NCI-H2227 (cell line): ENCODE results near the gene CIDEB.

Experiments used
- DNase-seq: peaks from one replicate; lab custom pipeline; 2025; ENCODE audit not compliant: unreplicated experiment; lab: John Stamatoyannopoulos, UW

Gene CIDEB

DNA sequence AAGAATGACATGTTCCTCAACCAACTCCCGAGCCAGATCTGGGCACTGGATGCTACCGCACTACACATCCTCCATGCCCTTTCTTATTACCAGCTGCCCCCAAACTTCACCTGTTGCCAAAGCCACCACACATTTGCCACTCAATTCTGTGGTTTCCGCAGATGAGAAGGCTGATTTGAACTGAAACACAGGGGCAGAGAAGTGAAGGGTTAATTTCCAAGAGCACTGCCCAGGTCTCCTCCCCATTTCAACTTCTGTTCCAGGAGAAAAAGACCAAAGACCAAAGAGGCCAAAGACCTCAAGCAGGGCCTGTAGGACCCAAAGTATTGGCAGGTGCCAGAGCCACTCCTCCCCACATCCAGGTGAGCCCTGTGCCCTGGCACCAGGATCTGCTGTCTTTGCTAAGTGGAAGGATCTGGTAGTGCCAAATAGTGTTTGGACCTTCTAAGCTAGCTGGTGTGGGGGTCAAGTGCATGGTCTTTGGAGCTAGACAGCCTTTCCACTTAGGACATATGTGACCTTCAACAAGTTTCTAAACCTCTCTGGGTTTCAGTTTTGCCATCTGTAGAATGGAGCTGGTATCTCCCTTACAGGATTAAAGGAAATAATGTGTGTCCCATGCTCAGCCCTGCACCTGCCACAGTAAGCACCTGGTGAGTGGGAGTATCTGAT, 16.2 kb downstream of the CIDEB start:
- no peak for DNase-seq

DNA sequence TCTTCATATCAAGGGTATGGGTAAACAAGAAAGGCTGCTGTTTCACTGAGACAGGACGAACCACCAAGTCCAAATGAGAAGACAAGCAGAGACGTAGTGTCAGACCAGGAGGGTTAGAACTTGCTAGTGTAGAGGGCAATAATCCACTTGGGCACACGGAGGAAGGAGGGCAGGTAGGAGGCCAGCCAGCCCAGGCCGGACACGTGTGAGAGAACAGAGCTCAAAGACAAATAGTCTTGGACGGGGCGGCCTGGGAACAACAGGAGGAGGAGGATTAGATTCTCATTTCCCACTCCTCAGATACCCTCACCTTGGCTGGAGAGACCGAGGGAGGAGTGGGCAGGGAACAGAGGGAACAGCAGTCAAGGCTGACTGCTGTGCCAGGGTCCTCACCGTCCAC, 17.0 kb downstream of the CIDEB start:
- DNase-seq, result no peak

DNA sequence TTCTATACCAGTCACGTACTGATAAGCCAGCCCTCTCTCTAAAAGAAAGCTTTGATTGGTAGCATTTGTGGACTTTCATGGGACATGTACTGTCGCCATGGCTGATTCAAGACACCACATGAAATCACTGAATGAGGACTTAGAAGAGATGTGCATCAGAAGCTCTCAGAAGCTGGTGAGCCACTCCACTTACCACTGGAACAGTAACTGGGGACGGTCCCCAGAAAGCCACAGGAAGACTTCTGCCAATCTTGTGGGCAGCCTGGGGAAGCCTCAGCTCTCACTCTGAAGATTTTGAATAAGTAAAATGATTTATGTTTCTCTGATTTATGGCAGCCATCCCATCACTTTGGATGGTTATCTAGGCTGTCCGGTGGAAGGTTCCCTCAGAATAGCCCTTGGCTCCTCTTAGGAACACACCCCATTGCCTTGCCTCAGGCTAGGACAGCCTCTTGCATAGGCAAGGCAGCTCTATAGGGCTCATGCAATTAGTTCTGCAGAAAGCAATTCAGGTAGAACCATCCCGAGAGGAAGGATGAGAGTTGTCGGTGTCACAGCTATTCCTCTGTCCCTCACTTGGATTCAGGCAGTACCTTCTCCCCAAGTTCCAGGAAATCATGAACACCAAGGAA, 18.0 kb downstream of the CIDEB start:
- no peak for DNase-seq

DNA sequence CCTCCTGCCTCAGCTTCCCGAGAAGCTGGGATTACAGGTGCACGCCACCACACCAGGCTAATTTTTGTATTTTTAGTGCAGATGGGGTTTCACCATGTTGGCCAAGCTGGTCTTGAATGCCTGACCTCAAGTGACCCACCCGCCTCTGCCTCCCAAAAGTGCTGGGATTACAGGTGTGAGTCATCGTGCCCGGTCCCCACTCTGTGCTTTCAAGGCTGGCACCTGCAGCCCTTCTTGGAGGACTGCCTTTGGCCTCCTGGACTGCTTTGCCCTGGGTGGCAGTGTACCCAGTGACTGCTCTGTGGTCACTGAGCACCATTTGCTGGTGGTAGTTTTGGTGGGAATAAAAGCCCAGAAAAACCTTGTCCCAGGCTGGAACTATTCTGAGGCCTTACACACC, 20.8 kb downstream of the CIDEB start:
- DNase-seq, result no peak

DNA sequence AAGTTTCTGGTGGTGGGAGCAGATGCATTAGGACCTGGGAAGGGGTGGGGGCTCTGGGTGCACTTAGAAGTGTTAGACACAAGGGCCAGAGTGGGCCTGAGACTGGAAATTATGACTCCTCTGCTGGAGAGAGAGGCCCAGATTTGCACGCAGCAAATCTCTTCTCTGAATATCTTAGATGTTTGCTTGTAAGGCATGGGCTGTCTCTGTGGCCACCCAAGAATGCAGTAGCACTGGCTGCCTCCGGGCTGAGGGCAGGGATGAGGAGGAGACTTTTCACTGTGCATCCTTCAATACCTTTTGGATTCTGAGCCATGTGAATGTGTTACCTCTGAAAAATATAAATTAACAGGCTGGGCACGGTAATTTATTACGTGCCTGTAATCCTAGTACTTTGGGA, 22.4 kb downstream of the CIDEB start:
- DNase-seq, result no peak

DNA sequence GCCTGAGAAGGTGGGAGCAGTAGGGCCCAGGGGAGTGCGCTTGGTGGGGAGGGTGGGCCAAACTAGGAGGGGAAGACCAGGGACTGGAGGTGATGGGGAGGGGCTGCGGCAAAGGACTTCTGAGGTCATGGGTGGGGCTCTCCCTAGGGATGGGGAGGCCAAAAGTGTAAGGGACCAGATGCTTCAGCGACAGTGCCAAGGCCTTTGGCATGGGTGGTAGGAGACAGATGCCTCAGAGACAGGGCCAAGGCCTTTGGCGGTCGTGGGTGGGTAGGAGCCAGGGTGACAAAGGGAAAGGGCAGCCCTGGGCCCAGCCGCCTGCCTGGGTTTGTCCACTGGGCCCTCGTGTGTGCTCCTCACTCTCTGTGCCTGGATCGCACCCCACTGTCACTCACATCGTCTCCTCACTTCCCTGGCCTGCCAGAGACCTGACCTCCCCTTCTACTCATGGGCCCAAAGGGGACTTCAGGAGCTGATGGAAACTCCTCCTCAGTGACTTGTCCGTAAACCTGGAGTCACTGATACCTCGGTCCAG, 23.2 kb downstream of the CIDEB start:
- no peak for DNase-seq

DNA sequence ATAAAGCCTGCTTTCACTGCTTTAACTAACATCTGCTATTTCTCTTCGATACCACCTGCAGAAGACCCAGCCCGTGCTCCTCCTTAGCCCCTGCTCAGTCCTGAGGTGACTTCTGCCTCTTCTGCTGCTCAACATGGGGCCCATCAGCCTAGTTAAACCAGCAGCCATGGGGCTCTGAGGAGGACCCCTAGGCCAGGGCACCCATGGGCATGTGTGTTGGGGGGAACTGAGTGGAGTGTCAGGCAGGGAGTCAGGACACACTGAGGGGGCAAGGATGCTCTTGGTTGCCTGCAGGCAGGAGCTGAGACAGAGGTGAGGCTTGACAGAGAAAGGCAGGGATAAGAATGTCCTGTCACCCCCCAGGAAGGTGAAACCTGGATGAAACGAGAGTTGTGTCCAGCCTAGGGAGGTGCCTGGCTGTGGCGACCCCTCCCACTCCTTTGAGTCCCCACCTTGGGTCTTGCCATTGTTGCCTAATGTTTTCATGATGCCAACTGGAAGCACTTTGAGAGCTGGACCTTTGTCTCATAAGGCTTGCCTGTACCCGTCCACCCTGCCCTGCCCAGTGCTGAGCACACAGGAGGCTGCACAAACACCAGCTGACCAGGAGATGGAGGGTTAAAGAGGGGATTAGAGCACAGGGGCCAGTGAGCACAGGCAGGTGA, 23.8 kb downstream of the CIDEB start:
- no peak for DNase-seq

DNA sequence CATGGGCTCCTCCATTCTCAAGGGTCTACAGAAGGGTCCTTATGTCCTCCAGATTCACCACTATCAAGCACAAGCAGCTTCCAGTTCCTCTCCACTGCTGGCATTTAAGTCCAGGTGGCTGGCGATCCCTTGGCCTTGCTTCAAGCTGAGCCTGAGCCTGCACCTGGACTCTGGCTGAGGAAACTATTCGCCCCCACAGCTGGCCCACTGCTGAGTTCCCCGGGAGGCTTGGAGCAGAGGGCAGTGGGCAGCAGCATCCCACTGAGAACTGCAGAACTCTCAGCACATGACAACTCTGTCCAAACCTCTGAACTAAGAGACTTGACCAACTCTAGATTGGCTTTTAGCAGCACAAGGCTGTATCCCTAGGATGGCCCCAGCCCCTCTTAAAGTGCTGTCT, 25.0 kb downstream of the CIDEB start:
- DNase-seq, result no peak

DNA sequence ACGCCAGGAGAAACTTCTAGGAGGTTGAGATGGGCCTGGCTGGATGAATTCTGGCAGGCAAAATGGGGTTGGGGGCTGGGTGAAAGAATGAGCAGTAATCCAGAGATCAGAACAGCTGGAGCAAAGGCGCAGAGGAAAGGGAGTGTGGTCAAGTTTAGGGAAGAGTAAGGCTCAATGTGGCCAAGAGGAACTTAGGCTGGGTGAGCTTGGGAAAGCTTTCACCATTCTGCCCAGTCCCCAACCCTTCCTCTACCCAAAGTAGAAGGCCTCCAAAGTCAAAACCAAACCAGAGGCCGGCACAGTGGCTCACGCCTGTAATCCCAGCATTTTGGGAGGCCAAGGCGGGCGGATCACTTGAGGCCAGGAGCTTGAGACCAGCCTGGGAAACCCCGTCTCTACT, 26.1 kb downstream of the CIDEB start:
- no peak for DNase-seq

DNA sequence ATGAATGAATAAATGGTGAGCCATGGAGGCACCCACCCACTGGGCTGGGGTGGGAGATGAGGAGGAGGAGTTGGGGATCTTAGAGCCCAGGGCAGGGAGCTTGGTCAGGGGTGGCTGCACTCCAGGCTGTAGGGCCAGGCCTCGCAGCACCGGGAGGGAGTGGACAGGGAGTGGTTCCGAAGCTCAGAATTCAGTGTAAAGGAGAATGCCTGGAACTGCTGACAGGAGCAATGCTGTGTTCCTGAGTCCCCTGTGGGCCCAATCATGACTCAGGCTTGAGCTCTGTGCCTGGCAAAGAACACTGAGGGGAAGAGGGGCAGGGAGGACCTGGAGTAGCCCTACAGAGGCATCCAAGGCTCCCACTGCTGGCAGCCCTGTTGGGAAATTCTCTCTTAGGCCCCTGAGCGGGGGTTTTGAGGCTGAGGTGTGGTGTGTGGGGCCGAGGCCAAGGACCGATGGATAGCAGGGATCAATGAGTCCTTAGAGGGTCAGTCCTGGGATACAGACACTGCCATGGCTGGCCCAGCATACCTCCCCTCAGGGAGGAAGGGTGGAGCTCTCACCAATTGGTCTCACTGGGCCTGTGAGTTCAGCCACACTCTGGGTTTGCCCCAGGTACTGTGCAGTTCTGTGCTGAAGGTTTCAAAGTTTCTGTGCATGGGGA, 26.8 kb downstream of the CIDEB start:
- no peak for DNase-seq

DNA sequence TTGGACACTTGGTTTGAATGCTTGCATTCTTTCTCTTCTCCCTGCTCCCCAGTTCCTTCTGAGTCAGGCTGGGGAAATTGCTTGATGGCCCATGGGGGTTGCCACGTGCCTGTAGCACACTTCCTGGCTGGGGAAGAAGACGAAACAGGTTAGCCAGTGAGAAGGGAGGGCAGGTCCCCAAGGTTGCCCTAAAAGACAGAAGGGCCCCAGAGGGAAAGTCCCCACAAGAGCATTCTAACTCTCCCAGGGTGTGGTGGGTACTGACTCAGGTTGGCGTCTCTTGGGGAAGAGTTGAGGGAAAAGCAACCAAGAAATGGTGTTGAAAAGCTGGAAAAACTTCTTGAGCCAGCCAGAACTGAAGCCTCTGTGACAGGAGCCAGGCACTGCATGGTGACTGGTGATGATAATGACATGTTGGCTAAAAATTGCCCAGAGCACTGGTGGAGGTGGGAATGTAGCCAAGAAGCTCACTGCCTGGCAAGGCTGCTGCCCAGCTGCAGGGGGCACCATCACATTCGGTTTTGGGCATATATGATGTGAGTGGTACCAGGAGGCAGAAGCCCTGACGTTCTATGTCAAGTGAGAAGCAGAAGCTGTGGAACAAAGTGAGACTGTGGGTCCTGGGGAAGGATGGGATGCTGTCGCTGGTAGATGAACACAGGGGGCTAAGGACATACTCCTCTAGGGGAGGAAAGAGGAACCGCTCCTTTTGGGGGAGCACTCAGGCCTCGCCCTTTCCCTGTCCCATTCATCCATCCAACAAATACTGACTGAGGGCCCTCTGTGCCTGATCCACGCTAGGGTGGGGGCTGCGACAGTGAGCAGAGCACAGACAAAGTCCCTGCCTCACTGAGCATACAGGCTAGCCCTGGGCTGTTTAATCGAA, 28.2 kb downstream of the CIDEB start:
- peak; percentile 4 for DNase-seq

DNA sequence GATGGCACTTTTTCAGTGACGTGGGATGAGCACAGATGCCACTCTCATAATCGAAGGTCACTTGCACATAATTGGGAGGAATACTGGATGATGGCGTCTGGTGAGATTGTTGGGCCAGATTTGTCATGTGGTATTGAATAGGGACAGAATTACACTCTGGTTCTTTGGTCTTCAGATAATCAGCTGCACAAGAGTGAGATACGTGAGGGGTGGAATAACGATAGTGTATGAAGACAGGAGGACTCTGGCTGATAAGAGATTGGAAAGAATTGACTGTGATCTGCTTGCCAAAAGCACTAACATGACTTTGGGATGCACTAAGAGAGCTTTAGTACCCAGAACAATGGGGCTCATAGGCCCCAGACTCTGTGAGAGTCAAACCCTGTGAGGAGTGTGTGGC, 29.4 kb downstream of the CIDEB start:
- no peak for DNase-seq

DNA sequence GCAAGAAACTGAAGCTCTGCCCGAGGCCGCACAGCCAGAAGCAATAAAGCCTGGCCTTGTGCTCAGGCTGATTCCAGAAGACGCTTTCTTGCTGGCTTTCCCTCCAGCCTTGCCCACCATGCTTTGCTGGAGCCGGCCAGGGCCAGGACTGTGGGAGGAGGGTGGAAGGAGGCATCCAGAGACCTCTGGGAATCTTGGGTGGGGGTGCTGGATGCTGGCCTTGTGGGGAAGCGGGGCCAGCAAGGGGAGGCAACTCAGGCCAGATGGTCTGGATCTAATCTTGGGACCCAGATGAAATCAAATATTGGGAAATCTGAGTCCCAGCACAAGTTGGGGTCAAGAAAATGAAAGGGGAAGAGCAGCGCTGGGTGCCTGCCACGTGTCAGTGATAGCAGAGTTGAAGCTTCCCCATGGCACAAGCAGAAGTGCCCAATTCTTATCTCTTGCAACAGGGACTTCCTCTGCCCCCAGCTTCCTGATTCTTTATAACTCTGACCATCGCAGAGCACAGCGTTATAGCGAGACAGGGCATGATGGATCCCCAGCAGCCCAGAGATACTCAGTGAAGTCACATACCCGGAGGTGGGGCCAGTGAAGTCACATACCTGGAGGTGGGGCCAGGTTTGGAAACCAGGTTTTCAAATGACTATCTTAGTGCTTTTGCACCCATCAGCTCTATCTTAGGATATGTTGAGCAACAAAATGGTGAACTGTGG, 30.0 kb downstream of the CIDEB start:
- DNase-seq, result no peak

DNA sequence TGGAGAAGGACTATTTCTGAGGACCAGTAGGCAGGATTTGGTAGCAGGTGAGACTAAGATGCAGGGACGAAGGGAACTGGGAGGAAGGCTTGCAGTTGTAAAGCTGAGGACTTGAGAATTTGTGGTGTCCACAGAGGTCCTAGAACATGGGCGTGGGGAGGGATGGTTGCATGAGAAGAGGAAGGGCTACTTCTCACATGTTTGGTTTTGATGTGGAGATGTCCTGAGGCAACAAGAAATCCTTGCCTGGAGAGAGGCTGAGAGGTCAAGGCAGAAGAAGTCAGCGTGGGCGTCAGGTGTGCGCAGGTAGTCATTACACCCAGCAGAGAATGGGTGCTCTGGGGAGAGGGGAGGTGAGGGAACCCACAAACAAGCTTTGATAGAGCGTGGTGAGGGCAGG, 30.7 kb downstream of the CIDEB start:
- no peak for DNase-seq

DNA sequence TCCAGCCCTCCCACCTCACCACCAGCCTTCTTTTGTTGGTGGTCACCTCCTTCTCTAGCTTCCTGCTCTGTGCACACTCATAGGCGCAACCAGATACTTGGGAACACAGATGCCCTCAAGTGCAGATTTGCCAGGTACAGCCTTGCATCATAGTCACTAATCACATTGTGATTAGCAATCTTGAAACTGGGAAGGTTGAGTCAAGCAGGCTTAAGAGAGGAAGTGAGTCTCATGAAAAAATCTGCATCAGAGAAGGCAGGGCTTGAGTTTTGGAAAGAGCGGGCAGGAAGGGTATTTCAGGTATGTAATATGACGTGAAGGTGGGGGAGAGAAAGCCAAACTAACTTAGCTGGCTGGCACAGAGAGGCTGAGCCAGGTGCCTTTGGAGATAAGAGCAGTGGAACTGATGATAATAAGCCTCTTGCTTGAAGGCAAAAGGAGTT, 33.7 kb downstream of the CIDEB start:
- DNase-seq, result no peak

DNA sequence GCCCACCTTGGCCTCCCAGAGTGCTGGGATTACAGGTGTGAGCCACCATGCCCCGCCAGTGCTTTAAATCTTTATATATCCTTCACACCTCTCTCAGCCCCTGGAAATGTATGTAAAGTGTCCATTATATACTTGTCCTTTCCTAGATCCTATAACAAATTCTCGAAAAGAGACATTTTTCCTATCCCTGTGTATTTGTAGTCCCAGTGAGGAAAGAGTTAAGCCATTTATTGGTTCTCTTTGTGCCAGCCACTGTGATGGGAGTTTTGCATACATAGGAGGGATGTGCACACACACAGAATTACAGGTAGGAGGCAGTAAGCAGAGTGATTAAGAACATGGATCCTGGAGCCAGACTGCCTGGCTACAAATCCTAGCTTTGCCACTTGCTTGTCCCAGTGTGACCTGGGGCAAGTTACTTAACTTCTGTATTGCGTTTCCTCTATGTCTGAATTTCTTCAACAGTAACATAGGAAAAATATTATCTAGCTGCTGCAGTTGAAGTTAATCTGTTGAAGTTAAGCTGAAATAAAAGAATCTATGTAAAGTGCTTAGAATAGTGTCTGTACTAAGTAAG, 34.3 kb downstream of the CIDEB start:
- DNase-seq, result peak; percentile 6

DNA sequence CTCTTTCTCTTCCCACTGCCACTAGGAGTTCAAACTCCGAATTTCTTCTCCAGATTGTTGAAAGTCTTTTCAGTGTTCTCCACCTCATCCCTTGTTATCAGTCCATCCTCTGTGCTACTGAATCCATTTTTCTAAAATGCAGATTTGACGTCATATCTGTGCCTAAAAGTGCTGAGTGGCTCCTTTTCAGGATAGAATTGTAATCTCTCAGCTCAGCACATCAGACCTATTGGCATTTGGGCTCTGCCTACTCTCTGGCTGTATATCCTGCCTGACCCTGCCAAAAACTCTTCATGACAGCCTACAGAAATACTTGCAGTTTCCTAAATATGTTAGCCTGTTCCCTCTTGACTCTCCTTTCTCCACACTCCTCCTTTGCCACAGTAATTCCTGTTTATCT, 35.3 kb downstream of the CIDEB start:
- no peak for DNase-seq

DNA sequence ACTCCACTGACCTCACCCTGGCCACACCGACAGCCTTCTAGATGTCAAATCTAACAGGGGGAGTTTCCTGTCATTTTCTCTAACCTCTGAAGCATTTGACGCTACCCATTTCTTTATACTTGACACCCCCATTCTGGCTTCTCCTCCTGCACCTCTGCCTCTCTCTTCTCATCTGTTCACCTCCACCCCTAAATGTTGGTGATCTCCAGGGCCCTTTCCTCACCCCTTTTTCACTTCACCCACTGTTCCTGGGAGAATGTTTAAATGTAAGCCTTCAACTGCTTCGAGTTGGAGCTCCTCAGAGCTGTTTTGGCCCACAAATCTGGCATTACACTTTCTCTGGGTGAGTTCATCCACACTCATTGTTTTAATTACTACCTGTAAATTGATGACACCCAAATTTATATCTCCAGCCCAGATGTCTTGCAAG, 35.9 kb downstream of the CIDEB start:
- no peak for DNase-seq

DNA sequence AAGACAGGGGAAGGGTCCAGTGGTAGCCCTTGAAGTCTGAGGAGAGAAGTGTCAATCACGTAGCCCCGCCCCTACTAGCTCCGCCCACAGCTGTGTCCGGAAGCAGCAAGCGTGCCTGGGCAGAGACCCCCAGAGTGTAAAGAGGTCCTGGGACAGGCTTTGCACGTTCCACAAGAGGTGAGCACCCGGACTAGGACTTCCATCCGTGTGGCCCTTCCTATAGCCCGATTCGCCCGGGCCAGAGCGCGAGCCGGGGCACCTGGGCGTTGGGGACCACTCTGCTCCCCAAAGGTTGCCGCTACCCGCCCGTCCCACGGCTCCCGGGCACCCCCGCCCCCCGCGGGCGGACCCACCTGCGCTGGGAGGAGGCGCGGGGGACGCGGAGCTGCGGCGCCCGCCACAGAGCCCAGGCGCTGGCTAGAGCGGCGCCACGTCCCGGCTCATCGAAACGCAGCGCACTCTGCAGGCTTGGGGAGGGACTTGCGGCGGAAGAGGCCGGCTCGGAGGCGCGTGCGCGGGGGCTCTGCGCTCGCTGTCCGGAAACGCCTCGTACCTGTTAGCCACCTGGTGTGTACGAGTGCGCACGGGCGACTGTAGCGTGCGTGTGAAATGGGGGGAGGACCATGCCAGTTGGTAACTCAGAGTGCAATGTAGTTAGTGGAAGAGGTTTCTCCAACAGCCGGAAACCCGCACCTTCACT, 36.5 kb downstream of the CIDEB start, which contains the start of gene RABGGTA:
Gene RABGGTA (minus strand): TSS at position 464 of the 700 bp plus-strand sequence. CDS start 482 bp downstream, outside the sequence.
- peak; percentile 97 for DNase-seq
